Tibial nerve (tissue), 3 donors: Measurements from ENCODE around the gene PDZD2.

Experiments used
- POLR2A ChIP-seq, 2 donors: fragments of 450-650 bp; IDR thresholded peaks; one replicate each; pipeline ENCODE4 v1.6.1; 2017; ENCODE audit warnings: antibody characterized with exemption in 2 of 2, mild to moderate bottlenecking in 2 of 2, moderate library complexity in 2 of 2
- TF ChIP-seq, protein P1 (sequence below), 5 experiments: fragments of 200-600 bp in 3 of 5; fragments of 450-650 bp in 2 of 5; sonication (generic) in 3 of 5; IDR thresholded peaks; one replicate each; pipeline ENCODE4 v1.5.1; 2016 to 2019; ENCODE audit warnings: antibody characterized with exemption in 5 of 5, mild to moderate bottlenecking in 3 of 5, moderate library complexity in 2 of 5

DNA sequence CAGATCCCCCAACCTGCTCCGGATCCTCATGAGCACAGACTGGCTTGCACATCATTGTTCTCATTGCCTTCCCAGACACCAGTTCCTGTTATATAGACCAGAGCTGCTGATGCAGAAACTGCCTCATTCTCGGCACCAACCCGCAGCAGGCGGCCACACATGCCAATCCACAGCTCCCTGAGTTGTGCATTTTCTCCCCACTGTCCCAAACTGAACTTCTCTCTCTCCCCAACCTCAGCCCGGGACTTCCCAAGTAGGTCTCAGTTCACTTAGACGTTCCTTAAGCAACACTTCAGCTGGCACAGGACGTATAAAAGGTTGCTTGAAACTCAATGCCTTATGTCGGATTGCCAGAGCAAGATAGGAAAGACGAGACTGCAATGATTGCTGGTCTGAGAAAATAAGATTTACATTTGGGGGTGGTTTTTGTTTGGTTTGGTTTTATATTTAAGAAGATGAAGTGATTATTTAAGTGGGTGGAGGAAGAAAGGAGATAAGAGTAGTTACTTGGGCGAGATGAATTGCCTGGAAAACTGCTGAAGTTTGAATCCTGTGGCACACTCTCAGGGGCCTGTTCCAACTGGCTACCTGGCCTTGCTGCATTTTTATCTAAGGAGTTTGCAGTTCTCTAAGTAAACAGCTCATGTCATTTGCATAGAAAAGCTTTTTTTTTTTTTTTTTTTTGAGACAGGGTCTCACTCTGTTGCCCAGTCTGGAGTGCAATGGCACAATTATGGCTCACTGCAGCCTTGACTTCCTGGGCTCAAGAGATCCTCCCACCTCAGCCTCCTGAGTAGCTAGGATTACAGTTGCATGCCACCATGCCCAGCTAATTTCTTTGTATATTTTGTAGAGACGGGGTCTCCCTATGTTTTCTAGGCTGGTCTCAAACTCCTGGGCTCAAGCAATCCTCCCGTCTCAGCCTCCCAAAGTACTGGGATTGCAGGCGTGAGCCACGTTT is 379.8 kb downstream of the PDZD2 start:
- no peak for TF ChIP-seq POLR2A (IDR thresholded peaks at IDR 0.05)
- TF ChIP-seq, protein P1, sequence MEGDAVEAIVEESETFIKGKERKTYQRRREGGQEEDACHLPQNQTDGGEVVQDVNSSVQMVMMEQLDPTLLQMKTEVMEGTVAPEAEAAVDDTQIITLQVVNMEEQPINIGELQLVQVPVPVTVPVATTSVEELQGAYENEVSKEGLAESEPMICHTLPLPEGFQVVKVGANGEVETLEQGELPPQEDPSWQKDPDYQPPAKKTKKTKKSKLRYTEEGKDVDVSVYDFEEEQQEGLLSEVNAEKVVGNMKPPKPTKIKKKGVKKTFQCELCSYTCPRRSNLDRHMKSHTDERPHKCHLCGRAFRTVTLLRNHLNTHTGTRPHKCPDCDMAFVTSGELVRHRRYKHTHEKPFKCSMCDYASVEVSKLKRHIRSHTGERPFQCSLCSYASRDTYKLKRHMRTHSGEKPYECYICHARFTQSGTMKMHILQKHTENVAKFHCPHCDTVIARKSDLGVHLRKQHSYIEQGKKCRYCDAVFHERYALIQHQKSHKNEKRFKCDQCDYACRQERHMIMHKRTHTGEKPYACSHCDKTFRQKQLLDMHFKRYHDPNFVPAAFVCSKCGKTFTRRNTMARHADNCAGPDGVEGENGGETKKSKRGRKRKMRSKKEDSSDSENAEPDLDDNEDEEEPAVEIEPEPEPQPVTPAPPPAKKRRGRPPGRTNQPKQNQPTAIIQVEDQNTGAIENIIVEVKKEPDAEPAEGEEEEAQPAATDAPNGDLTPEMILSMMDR (IDR thresholded peaks at IDR 0.05): no peak
